ENCODE results near the gene GAST. TPM values are rescaled to one million over a fixed set of nuclear protein-coding genes. Genes with fewer than 3 reads are reported as not detected.

Gene GAST
- total RNA-seq, 4 donors from 2014 or later, result not detected

- WGBS, result 78% methylated on average over 5 of the region's 5 CpGs
- no peak for DNase-seq (ENCODE audit: extremely low spot score)
- H3K36me3 ChIP-seq, result no peaks in the 10 kb centered on the region
- intact Hi-C loops (cut with DNase I), result no loop called here
- peaks cover 0 to 3% (median 0%) of the 10 kb centered on the region in 4 donors for H3K4me1 ChIP-seq
- no peaks in the 10 kb centered on the region for H3K9me3 ChIP-seq
- peaks cover 0 to 18% (median 0%) of the 10 kb centered on the region in 4 donors for H3K27me3 ChIP-seq
- TF ChIP-seq CTCF (IDR thresholded peaks at IDR 0.05) (no peak), POLR2A (IDR thresholded peaks at IDR 0.05; ENCODE audit: low read depth) (no peak), POLR2AphosphoS5 (IDR thresholded peaks at IDR 0.05) (no peak), EP300 (IDR thresholded peaks at IDR 0.05) (no peak)
- no peak overlapping the region for H3K4me3 ChIP-seq
- H3K27ac ChIP-seq (replicated peaks in 1 of 4), result no peak overlapping the region
Measured at GRCh38 chr17:41679740-41680425, 32.2 kb upstream of the GAST start.

- Histone ChIP-seq H3K4me3 (no peak overlapping the region), H3K9me3 (no peaks in the 10 kb centered on the region), H3K36me3 (no peaks in the 10 kb centered on the region), H3K4me1 (peaks cover 0 to 3% (median 0%) of the 10 kb centered on the region in 4 donors), H3K27ac (replicated peaks in 1 of 4) (no peak overlapping the region), H3K27me3 (peaks cover 0 to 18% (median 0%) of the 10 kb centered on the region in 4 donors)
- intact Hi-C loops (cut with DNase I), result no loop called here
- DNase-seq (ENCODE audit: extremely low spot score), result no peak
- no peak for TF ChIP-seq EP300 (IDR thresholded peaks at IDR 0.05)
- WGBS, result 85% methylated on average over 10 of the region's 10 CpGs
Measured at GRCh38 chr17:41680426-41681040, 31.6 kb upstream of the GAST start.

- DNase-seq (ENCODE audit: extremely low spot score), result no peak
- H3K4me1 ChIP-seq, result peaks cover 0 to 3% (median 0%) of the 10 kb centered on the region in 4 donors
- 78% methylated on average over 3 of the region's 3 CpGs for WGBS
- H3K27ac ChIP-seq (replicated peaks in 1 of 4), result no peak overlapping the region
- no peaks in the 10 kb centered on the region for H3K36me3 ChIP-seq
- H3K9me3 ChIP-seq, result no peaks in the 10 kb centered on the region
- intact Hi-C loops (cut with DNase I), result no loop called here
- TF ChIP-seq EP300 (IDR thresholded peaks at IDR 0.05) (no peak), POLR2AphosphoS5 (IDR thresholded peaks at IDR 0.05) (no peak), POLR2A (IDR thresholded peaks at IDR 0.05; ENCODE audit: low read depth) (no peak), CTCF (IDR thresholded peaks at IDR 0.05) (no peak)
- H3K4me3 ChIP-seq, result no peak overlapping the region
- H3K27me3 ChIP-seq, result peaks cover 0 to 13% (median 0%) of the 10 kb centered on the region in 4 donors
Measured at GRCh38 chr17:41681776-41682175, 30.4 kb upstream of the GAST start.

GRCh38 chr17:41682631-41683030 lies 29.5 kb upstream of the GAST start:
- Histone ChIP-seq H3K36me3 (no peaks in the 10 kb centered on the region), H3K27me3 (peaks cover 0 to 6% (median 0%) of the 10 kb centered on the region in 4 donors), H3K9me3 (no peaks in the 10 kb centered on the region), H3K4me3 (no peak overlapping the region), H3K27ac (replicated peaks in 1 of 4) (no peak overlapping the region), H3K4me1 (peaks cover 2 to 5% (median 3%) of the 10 kb centered on the region in 4 donors)
- intact Hi-C loops (cut with DNase I), result no loop called here
- TF ChIP-seq CTCF (IDR thresholded peaks at IDR 0.05) (no peak), POLR2A (IDR thresholded peaks at IDR 0.05; ENCODE audit: low read depth) (no peak), EP300 (IDR thresholded peaks at IDR 0.05) (no peak), POLR2AphosphoS5 (IDR thresholded peaks at IDR 0.05) (no peak)
- DNase-seq (ENCODE audit: extremely low spot score), result no peak
- WGBS, result 82% methylated on average over 5 of the region's 5 CpGs

- Histone ChIP-seq H3K9me3 (no peaks in the 10 kb centered on the region), H3K4me3 (no peak overlapping the region), H3K27ac (replicated peaks in 1 of 4) (no peak overlapping the region), H3K36me3 (no peaks in the 10 kb centered on the region), H3K27me3 (peaks cover 0 to 5% (median 0%) of the 10 kb centered on the region in 4 donors), H3K4me1 (peaks cover 7 to 10% (median 8%) of the 10 kb centered on the region in 4 donors)
- intact Hi-C loops (cut with DNase I), result no loop called here
- WGBS, result 60% methylated on average over 5 of the region's 8 CpGs
- no peak for DNase-seq (ENCODE audit: extremely low spot score)
- TF ChIP-seq EP300 (IDR thresholded peaks at IDR 0.05) (no peak), POLR2A (IDR thresholded peaks at IDR 0.05; ENCODE audit: low read depth) (no peak), POLR2AphosphoS5 (IDR thresholded peaks at IDR 0.05) (no peak), CTCF (IDR thresholded peaks at IDR 0.05) (no peak)
Measured at GRCh38 chr17:41683441-41684007, 28.6 kb upstream of the GAST start.
